HepG2 (cell line): Measurements from ENCODE around the gene MRPL38. TPM values are rescaled to one million over a fixed set of nuclear protein-coding genes. Genes with fewer than 3 reads are reported as not detected.

Experiments used
- ATF1 ChIP-seq: IDR thresholded peaks from 2 replicates; pipeline ENCODE4 v1.6.1; 2016; ENCODE audit warnings: mild to moderate bottlenecking, control low read depth
- BHLHE40 ChIP-seq: IDR thresholded peaks from 2 replicates; pipeline ENCODE4 v1.6.1; 2011; ENCODE audit warnings: low read length, improper control_type of control experiment
- FOXC1 ChIP-seq: sonication (generic); formaldehyde crosslinking; IDR thresholded peaks from 2 replicates; pipeline ENCODE4 v1.8.0; 2022; ENCODE audit warnings: mild to moderate bottlenecking, missing genetic modification reagents, borderline replicate concordance
- MED13 ChIP-seq: sonication (generic); formaldehyde crosslinking; IDR thresholded peaks from 2 replicates; pipeline ENCODE4 v1.5.0; 2020; ENCODE audit warnings: missing genetic modification reagents
- MXI1 ChIP-seq: IDR thresholded peaks from 3 replicates; pipeline ENCODE4 v1.6.1; 2012; ENCODE audit warnings: low read depth, low read length, inconsistent platforms, borderline replicate concordance
- NAIF1 ChIP-seq: sonication (generic); formaldehyde crosslinking; IDR thresholded peaks from 2 replicates; pipeline ENCODE4 v1.5.0; 2020; ENCODE audit warnings: mild to moderate bottlenecking, missing genetic modification reagents, borderline replicate concordance
- NR1H2 ChIP-seq: sonication (generic); formaldehyde crosslinking; IDR thresholded peaks from 2 replicates; pipeline ENCODE4 v1.8.1; 2022; ENCODE audit warnings: low read depth, missing genetic modification reagents, borderline replicate concordance
- NR2F6 ChIP-seq, 2 experiments: IDR thresholded peaks; 2 replicates each; pipeline ENCODE4 v1.6.1; 2016; ENCODE audit warnings: antibody characterized with exemption in 1 of 2, mild to moderate bottlenecking in 1 of 2
- POLR2A ChIP-seq, 2 experiments: IDR thresholded peaks; 2 replicates each; pipeline ENCODE4 v1.6.1; 2011; ENCODE audit warnings: low read depth in 2 of 2, low read length in 2 of 2, mild to moderate bottlenecking in 1 of 2, moderate library complexity in 1 of 2; ENCODE audit not compliant: insufficient read depth in 1 of 2
- REL ChIP-seq: sonication (generic); formaldehyde crosslinking; conservative IDR thresholded peaks from 2 replicates; pipeline ENCODE4 v1.8.0; 2022; ENCODE audit warnings: mild to moderate bottlenecking, missing genetic modification reagents, moderate library complexity
- SIN3B ChIP-seq: fragments of 150-350 bp; IDR thresholded peaks from 2 replicates; pipeline ENCODE4 v1.6.1; 2014; ENCODE audit warnings: low read length
- TCF12 ChIP-seq, 2 experiments: fragments of 450-650 bp in 1 of 2; sonication (generic) in 1 of 2; formaldehyde crosslinking in 1 of 2; IDR thresholded peaks; 2 replicates each; pipeline versions ENCODE4 v1.6.1 to v1.8.0; 2017 to 2022; ENCODE audit warnings: antibody characterized with exemption in 1 of 2, mild to moderate bottlenecking in 1 of 2, missing genetic modification reagents in 1 of 2, moderate library complexity in 1 of 2
- ZBTB42 ChIP-seq: sonication (generic); formaldehyde crosslinking; IDR thresholded peaks from 2 replicates; pipeline ENCODE4 v1.5.0; 2020; ENCODE audit warnings: mild to moderate bottlenecking, missing genetic modification reagents
- ZNF317 ChIP-seq: sonication (generic); formaldehyde crosslinking; IDR thresholded peaks from 2 replicates; pipeline ENCODE4 v1.5.0; 2020; ENCODE audit warnings: mild to moderate bottlenecking, missing genetic modification reagents
- ZNF337 ChIP-seq: sonication (generic); formaldehyde crosslinking; IDR thresholded peaks from 2 replicates; pipeline ENCODE4 v1.5.1; 2020; ENCODE audit warnings: missing genetic modification reagents, low read depth, mild to moderate bottlenecking, borderline replicate concordance
- ZNF552 ChIP-seq: sonication (generic); formaldehyde crosslinking; IDR thresholded peaks from 2 replicates; pipeline ENCODE4 v1.9.0; 2022; ENCODE audit warnings: missing genetic modification reagents, mild to moderate bottlenecking, borderline replicate concordance
- ZNF619 ChIP-seq: sonication (generic); formaldehyde crosslinking; IDR thresholded peaks from 2 replicates; pipeline ENCODE4 v1.4.0; 2020; ENCODE audit warnings: mild to moderate bottlenecking, missing genetic modification reagents
- ZNF781 ChIP-seq: sonication (generic); formaldehyde crosslinking; IDR thresholded peaks from 2 replicates; pipeline ENCODE4 v1.5.1; 2020; ENCODE audit warnings: borderline replicate concordance, mild to moderate bottlenecking, missing genetic modification reagents; ENCODE audit errors: not compliant biosample characterization
- polyA plus RNA-seq, 8 experiments: library from polyadenylated mRNA; depleted of rRNA in 3 of 8; stranded (reverse) in 7 of 8; unstranded in 1 of 8; fragments of >200 nt; fragmentation: Illumina TruSeq in 4 of 8; extraction: Trizol in 4 of 8; gene quantifications; 2 replicates each; pipeline versions ENCODE4 v1.2.1 to v1.2.3, GENCODE V29; 2011 to 2016; ENCODE audit warnings: low read depth in 4 of 8, missing spikeins in 1 of 8, mixed read lengths in 1 of 8; ENCODE audit not compliant: insufficient read depth in 1 of 8
- total RNA-seq, 5 experiments: library from RNA; depleted of rRNA; stranded (reverse); fragments of >200 nt; fragmentation: Illumina TruSeq; extraction: Trizol; gene quantifications; 2 replicates each; pipeline ENCODE4 v1.2.3, GENCODE V29; 2016; ENCODE audit warnings: low read depth in 1 of 5
- TF ChIP-seq, protein P1 (sequence below): sonication (generic); formaldehyde crosslinking; IDR thresholded peaks from 2 replicates; pipeline ENCODE4 v1.5.1; 2020; ENCODE audit warnings: mild to moderate bottlenecking, moderate library complexity, missing genetic modification reagents
- TF ChIP-seq, protein P2 (sequence below): sonication (generic); formaldehyde crosslinking; IDR thresholded peaks from 2 replicates; pipeline ENCODE4 v1.4.0; 2020; ENCODE audit warnings: mild to moderate bottlenecking, missing genetic modification reagents
- TF ChIP-seq, protein P3 (sequence below): sonication (generic); formaldehyde crosslinking; IDR thresholded peaks from 2 replicates; pipeline ENCODE4 v1.4.0; 2020; ENCODE audit warnings: mild to moderate bottlenecking, missing genetic modification reagents

The MRPL38 gene
- total and polyA plus RNA-seq, 2 of the 13 experiments (the other 11 are each of a cell fraction or from before 2014, with no cell fraction given) = 83.7 to 125 TPM

- 0 out of 2 replicates have a peak, but pooled peaks have one; percentile 41 for TF ChIP-seq ZBTB42 (CRISPR knock-in tag)
- TF ChIP-seq NR2F6 (IDR thresholded peaks at IDR 0.05) = peak; percentile 13; the same call in 1 of the 2 replicates
- TF ChIP-seq NR2F6 (CRISPR knock-in tag; IDR thresholded peaks at IDR 0.05) = peak; percentile 49
- peak; percentile 40; the same call in 1 of the 2 replicates for TF ChIP-seq ZNF619
- peak; percentile 70 for TF ChIP-seq ZNF317 (CRISPR knock-in tag)
- peak; percentile 52 for TF ChIP-seq FOXC1 (CRISPR knock-in tag)
- TF ChIP-seq NAIF1 (CRISPR knock-in tag) = no peak; the same call in 1 of the 2 replicates
- no peak for TF ChIP-seq ATF1 (CRISPR knock-in tag)
- TF ChIP-seq REL = 0 out of 2 replicates have a peak, but pooled peaks have one; percentile 20
- TF ChIP-seq SIN3B = no peak
- peak; percentile 74; the same call in 1 of the 2 replicates for TF ChIP-seq ZNF337 (CRISPR knock-in tag)
- peak; percentile 65 for TF ChIP-seq MED13 (CRISPR knock-in tag)
- TF ChIP-seq, protein P1, sequence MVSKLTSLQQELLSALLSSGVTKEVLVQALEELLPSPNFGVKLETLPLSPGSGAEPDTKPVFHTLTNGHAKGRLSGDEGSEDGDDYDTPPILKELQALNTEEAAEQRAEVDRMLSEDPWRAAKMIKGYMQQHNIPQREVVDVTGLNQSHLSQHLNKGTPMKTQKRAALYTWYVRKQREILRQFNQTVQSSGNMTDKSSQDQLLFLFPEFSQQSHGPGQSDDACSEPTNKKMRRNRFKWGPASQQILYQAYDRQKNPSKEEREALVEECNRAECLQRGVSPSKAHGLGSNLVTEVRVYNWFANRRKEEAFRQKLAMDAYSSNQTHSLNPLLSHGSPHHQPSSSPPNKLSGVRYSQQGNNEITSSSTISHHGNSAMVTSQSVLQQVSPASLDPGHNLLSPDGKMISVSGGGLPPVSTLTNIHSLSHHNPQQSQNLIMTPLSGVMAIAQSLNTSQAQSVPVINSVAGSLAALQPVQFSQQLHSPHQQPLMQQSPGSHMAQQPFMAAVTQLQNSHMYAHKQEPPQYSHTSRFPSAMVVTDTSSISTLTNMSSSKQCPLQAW = peak; percentile 39; the same call in 1 of the 2 replicates
- 0 out of 3 replicates have a peak, but pooled peaks have one; percentile 17 for TF ChIP-seq MXI1
- TF ChIP-seq POLR2A (IDR thresholded peaks at IDR 0.05; ENCODE audit: insufficient read depth in 1 of 2, low read depth in 2 of 2, low read length in 2 of 2) = peak in 1 of 2 experiments; percentile 86; a peak in 2 of 4 replicates
- TF ChIP-seq, protein P2, sequence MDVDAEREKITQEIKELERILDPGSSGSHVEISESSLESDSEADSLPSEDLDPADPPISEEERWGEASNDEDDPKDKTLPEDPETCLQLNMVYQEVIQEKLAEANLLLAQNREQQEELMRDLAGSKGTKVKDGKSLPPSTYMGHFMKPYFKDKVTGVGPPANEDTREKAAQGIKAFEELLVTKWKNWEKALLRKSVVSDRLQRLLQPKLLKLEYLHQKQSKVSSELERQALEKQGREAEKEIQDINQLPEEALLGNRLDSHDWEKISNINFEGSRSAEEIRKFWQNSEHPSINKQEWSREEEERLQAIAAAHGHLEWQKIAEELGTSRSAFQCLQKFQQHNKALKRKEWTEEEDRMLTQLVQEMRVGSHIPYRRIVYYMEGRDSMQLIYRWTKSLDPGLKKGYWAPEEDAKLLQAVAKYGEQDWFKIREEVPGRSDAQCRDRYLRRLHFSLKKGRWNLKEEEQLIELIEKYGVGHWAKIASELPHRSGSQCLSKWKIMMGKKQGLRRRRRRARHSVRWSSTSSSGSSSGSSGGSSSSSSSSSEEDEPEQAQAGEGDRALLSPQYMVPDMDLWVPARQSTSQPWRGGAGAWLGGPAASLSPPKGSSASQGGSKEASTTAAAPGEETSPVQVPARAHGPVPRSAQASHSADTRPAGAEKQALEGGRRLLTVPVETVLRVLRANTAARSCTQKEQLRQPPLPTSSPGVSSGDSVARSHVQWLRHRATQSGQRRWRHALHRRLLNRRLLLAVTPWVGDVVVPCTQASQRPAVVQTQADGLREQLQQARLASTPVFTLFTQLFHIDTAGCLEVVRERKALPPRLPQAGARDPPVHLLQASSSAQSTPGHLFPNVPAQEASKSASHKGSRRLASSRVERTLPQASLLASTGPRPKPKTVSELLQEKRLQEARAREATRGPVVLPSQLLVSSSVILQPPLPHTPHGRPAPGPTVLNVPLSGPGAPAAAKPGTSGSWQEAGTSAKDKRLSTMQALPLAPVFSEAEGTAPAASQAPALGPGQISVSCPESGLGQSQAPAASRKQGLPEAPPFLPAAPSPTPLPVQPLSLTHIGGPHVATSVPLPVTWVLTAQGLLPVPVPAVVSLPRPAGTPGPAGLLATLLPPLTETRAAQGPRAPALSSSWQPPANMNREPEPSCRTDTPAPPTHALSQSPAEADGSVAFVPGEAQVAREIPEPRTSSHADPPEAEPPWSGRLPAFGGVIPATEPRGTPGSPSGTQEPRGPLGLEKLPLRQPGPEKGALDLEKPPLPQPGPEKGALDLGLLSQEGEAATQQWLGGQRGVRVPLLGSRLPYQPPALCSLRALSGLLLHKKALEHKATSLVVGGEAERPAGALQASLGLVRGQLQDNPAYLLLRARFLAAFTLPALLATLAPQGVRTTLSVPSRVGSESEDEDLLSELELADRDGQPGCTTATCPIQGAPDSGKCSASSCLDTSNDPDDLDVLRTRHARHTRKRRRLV (CRISPR knock-in tag) = no peak
- TF ChIP-seq, protein P3, sequence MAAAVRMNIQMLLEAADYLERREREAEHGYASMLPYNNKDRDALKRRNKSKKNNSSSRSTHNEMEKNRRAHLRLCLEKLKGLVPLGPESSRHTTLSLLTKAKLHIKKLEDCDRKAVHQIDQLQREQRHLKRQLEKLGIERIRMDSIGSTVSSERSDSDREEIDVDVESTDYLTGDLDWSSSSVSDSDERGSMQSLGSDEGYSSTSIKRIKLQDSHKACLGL (CRISPR knock-in tag) = peak; percentile 14; the same call in 1 of the 2 replicates
- TF ChIP-seq BHLHE40 = no peak
- TF ChIP-seq ZNF781 (CRISPR knock-in tag) = peak; percentile 86
- peak; percentile 58 for TF ChIP-seq ZNF552 (CRISPR knock-in tag)
- TF ChIP-seq NR1H2 (CRISPR knock-in tag) = no peak
- TF ChIP-seq TCF12 (IDR thresholded peaks at IDR 0.05) = no peak
- no peak for TF ChIP-seq TCF12 (CRISPR knock-in tag; IDR thresholded peaks at IDR 0.05)
Measured at GRCh38 chr17:75878174-75878998, 26.3 kb downstream of the MRPL38 start, which contains the start of gene TRIM47 (continued).
